Suprapubic skin (tissue), 4 donors: Measurements from ENCODE around the gene KRTAP3-3.
"Not testable (repeated sequence)": the region's sequence is repeated elsewhere in the genome, so short reads cannot be mapped to it uniquely, and the experiment has no call there.

Experiments used
- EP300 ChIP-seq: sonication (generic); formaldehyde crosslinking; IDR thresholded peaks from one replicate; pipeline ENCODE4 v1.6.1; 2017; ENCODE audit warnings: antibody characterized with exemption
- POLR2AphosphoS5 ChIP-seq, 3 donors: sonication (generic); formaldehyde crosslinking; IDR thresholded peaks; one replicate each; pipeline ENCODE4 v1.6.1; 2017; ENCODE audit warnings: antibody characterized with exemption in 3 of 3
- TF ChIP-seq, protein P1 (sequence below), 2 donors: fragments of 200-600 bp in 1 of 2; fragments of 450-650 bp in 1 of 2; sonication (generic) in 1 of 2; IDR thresholded peaks; one replicate each; pipeline ENCODE4 v1.5.1; 2016 to 2019; ENCODE audit warnings: antibody characterized with exemption in 2 of 2, mild to moderate bottlenecking in 1 of 2, moderate library complexity in 1 of 2

DNA sequence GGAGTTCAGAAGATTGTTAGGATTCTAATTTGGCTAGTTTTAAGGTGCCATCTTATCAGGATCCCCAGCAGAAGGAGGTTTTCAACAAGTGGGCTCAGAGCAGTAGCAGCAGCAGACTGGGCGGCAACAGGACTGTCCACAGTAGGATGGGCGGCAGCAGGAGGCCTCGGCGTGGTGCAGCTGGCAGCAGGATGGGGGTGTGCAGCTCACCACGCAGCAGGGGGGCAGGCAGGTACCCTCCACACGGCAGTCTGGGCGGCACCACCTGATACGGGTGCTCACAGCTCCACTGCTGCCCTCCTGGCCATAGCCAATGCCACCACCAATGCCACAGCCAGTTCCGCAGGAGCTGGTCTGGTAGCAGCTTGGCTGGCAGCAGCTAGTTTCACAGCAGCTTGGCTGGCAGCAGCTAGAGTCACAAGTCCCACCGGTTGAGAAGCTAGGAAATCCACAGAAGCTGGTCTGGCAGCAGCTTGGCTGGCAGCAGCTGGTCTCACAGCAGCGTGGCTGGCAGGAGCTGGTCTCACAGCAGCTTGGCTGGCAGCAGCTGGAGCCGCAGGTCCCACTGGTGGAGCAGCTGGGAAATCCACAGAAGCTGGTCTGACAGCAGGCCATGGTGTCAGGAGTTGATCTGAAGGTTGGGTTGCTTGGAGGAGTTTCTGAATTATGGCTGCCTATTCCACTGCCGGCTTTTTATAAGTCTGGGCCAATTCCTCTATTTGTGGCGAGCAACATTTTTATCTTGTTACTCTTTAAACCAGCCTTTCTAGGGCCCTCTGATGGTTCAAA, 47.0 kb upstream of the KRTAP3-3 start, which contains the start of gene KRTAP1-1:
- not testable (repeated sequence) for TF ChIP-seq POLR2AphosphoS5 (IDR thresholded peaks at IDR 0.05); EP300
- TF ChIP-seq, protein P1, sequence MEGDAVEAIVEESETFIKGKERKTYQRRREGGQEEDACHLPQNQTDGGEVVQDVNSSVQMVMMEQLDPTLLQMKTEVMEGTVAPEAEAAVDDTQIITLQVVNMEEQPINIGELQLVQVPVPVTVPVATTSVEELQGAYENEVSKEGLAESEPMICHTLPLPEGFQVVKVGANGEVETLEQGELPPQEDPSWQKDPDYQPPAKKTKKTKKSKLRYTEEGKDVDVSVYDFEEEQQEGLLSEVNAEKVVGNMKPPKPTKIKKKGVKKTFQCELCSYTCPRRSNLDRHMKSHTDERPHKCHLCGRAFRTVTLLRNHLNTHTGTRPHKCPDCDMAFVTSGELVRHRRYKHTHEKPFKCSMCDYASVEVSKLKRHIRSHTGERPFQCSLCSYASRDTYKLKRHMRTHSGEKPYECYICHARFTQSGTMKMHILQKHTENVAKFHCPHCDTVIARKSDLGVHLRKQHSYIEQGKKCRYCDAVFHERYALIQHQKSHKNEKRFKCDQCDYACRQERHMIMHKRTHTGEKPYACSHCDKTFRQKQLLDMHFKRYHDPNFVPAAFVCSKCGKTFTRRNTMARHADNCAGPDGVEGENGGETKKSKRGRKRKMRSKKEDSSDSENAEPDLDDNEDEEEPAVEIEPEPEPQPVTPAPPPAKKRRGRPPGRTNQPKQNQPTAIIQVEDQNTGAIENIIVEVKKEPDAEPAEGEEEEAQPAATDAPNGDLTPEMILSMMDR (IDR thresholded peaks at IDR 0.05) = not testable (repeated sequence)
